ENCODE results near the gene WWC2. TPM values are rescaled to one million over a fixed set of nuclear protein-coding genes. Genes with fewer than 3 reads are reported as not detected.

The WWC2 gene
- total RNA-seq: 1 to 10 TPM; 4.3 to 6.8 TPM

DNA sequence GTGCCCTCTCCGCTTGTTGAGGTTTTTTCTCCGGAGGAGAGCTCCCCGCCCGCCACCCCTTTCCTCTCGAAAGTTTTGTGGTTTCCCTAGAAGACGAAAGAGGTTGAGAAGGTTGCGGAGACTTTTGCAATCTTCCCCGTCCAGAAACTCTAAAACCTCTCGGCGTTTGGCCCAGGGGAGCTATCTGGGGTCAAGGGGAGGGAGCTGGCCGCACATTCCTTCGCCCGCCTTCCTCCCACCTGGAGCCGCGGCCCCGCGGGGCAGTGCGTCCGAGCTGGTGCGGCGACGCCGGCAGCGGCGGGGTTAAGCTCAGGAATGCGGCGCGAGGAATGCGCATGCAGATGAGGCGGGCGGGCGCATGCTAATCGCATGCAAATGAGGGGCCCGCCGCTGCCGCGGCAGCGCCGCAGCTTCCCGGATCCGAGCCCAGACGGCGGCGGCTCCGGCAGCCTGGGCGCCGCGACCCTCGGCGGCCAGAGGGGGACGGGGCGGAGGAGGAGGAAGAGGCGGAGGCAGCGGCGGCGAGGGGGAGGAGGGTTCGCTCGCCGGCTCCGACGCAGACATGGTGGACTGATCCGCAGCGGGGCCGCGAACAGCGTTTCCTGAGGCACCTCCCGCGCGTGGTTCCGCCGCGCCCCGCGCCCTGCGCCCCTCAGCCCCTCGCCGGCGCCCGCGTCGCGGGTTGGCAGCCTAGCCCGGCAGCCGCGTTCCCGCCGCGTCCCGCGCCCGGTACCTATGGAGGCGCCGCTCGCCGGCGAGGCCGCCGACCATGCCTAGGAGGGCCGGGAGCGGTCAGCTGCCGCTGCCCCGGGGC, at the start of gene WWC2:
TSS of gene WWC2 (plus strand) at position 535 of the 814 bp plus-strand sequence. CDS start at position 770, 235 bp downstream.
- Histone ChIP-seq H3K4me1 (peaks cover 6% of the 10 kb centered on the region), H3K27ac (peak within 1 kb of the TSS; percentile 71), H3K9ac (ENCODE audit: low read depth in 2 of 2, low read length in 2 of 2) (peak within 1 kb of the TSS; percentile 58 to 77), H3K27me3 (peaks cover 33% of the 10 kb centered on the region), H3K4me3 (peak within 1 kb of the TSS; percentile 55), H3K36me3 (no peaks in the 10 kb centered on the region), H3K9me3 (no peaks in the 10 kb centered on the region)
- TF ChIP-seq, protein P1, sequence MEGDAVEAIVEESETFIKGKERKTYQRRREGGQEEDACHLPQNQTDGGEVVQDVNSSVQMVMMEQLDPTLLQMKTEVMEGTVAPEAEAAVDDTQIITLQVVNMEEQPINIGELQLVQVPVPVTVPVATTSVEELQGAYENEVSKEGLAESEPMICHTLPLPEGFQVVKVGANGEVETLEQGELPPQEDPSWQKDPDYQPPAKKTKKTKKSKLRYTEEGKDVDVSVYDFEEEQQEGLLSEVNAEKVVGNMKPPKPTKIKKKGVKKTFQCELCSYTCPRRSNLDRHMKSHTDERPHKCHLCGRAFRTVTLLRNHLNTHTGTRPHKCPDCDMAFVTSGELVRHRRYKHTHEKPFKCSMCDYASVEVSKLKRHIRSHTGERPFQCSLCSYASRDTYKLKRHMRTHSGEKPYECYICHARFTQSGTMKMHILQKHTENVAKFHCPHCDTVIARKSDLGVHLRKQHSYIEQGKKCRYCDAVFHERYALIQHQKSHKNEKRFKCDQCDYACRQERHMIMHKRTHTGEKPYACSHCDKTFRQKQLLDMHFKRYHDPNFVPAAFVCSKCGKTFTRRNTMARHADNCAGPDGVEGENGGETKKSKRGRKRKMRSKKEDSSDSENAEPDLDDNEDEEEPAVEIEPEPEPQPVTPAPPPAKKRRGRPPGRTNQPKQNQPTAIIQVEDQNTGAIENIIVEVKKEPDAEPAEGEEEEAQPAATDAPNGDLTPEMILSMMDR (IDR thresholded peaks at IDR 0.05): no peak
- intact Hi-C loops (cut with DNase I): no loop called here
- peak; percentile 78 for DNase-seq

DNA sequence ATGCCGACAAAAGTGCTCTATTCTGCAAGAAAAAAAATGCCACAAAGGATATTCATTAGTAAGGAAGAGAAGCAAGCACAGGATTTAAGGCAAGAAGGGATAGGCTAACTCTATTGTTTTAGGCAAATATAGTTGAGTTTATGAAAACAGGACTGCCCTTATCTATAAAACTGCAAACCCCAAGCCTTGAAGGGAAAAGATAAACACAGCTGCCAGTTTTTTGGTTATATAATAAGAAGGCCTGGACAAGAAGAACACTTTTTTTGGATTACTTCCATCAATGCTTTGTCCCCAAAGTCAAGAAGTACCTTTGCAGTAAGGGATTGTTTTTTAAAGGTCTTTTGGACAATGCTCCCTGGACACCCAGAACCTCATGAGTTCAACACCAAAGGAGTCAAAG, 45.4 kb upstream of the WWC2 start:
- no peaks in the 10 kb centered on the region for H3K4me1 ChIP-seq
- H3K36me3 ChIP-seq: no peaks in the 10 kb centered on the region
- TF ChIP-seq, protein P1 (IDR thresholded peaks at IDR 0.05): no peak
- H3K27me3 ChIP-seq: no peaks in the 10 kb centered on the region
- H3K4me3 ChIP-seq: no peak overlapping the region
- no peak overlapping the region for H3K9ac ChIP-seq (ENCODE audit: low read depth in 2 of 2, low read length in 2 of 2)
- no peak overlapping the region for H3K27ac ChIP-seq
- H3K9me3 ChIP-seq: no peaks in the 10 kb centered on the region
- DNase-seq: no peak
- intact Hi-C loops (cut with DNase I): no loop called here

DNA sequence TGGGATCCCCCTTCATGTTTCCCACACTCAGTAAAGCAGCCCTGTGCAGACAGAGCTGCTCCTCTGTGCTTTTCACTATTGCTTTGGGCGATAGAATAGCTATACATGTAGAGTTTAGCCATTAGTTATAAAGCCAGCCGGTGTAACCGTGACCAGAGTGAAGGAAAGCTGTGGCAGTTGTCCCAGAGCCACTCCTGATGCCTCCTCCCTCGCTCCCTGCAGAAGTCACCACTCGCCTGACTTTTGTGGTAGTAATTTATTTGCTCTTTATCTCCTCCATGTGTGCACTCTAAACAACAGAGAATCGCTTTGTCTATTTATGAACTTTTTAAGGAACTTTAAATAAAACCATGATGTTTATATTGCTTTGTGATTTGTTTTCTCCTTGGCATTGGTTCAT, 41.8 kb upstream of the WWC2 start:
- Histone ChIP-seq H3K27me3 (no peaks in the 10 kb centered on the region), H3K27ac (no peak overlapping the region), H3K9me3 (no peaks in the 10 kb centered on the region), H3K36me3 (no peaks in the 10 kb centered on the region), H3K4me1 (no peaks in the 10 kb centered on the region), H3K9ac (ENCODE audit: low read depth in 2 of 2, low read length in 2 of 2) (no peak overlapping the region), H3K4me3 (no peak overlapping the region)
- intact Hi-C loops (cut with DNase I): no loop called here
- DNase-seq: no peak
- TF ChIP-seq, protein P1 (IDR thresholded peaks at IDR 0.05): no peak

DNA sequence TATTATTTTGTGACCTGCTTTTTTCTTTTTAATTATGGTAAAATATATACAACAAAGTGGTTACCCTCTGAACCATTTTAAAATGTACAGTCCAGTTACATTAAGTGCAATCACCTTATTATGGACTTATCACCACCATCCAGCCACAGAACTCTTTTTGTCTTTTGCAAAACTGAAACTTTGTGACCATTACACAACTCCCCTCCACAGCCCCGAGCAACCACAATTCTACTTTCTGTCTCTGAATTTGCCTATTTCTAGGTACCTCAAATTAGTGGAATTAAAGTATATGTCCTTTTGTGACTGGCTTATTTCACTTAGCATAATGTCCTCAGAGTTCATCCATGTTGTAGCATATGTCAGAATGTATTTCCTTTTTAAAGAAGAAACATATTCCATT, 39.3 kb upstream of the WWC2 start:
- Histone ChIP-seq H3K27me3 (no peaks in the 10 kb centered on the region), H3K9me3 (no peaks in the 10 kb centered on the region), H3K4me1 (no peaks in the 10 kb centered on the region), H3K4me3 (no peak overlapping the region), H3K36me3 (no peaks in the 10 kb centered on the region), H3K9ac (ENCODE audit: low read depth in 2 of 2, low read length in 2 of 2) (no peak overlapping the region), H3K27ac (no peak overlapping the region)
- TF ChIP-seq, protein P1 (IDR thresholded peaks at IDR 0.05): no peak
- intact Hi-C loops (cut with DNase I): no loop called here
- DNase-seq: no peak

DNA sequence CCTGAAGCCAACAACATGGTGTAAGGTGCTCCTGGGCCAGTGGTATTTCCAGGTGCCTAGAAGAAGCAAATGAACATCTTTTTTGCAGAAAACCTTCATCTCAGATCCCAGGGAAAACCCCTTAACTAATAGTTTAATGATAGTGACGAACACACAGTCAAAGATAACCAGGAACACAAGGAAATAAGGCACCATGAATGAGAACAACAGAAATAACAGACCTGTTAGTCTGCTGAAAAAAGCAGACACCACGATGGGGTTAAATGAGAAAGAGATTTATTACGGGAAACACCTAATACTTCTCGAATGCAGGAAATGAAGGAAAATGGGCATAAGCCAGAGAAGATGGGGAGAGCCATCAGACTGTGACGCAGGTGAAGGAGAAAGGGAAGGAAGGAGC, 30.6 kb upstream of the WWC2 start:
- Histone ChIP-seq H3K36me3 (no peaks in the 10 kb centered on the region), H3K4me1 (no peaks in the 10 kb centered on the region), H3K4me3 (no peak overlapping the region), H3K9ac (ENCODE audit: low read depth in 2 of 2, low read length in 2 of 2) (no peak overlapping the region), H3K27me3 (no peaks in the 10 kb centered on the region), H3K9me3 (no peaks in the 10 kb centered on the region), H3K27ac (no peak overlapping the region)
- TF ChIP-seq, protein P1 (IDR thresholded peaks at IDR 0.05): no peak
- intact Hi-C loops (cut with DNase I): no loop called here
- DNase-seq: no peak

Data from colonic mucosa (tissue), 4 donors.